Measurements from ENCODE around the gene PPP1R3G.
"Not testable (repeated sequence)": the region's sequence is repeated elsewhere in the genome, so short reads cannot be mapped to it uniquely, and the experiment has no call there.

PPP1R3G gene

GRCh38 chr6:5116243-5116991 lies 31.3 kb downstream of the PPP1R3G start:
- no peaks in the 10 kb centered on the region for H3K9me3 Mint-ChIP-seq
- no peak for TF ChIP-seq CTCF (IDR thresholded peaks at IDR 0.05)
- no peak overlapping the region for H3K4me3 Mint-ChIP-seq
- DNase-seq, result no peak
- H3K36me3 Mint-ChIP-seq (ENCODE audit: low read depth), result peaks cover 16% of the 10 kb centered on the region
- H3K4me1 Mint-ChIP-seq, result peaks cover 19% of the 10 kb centered on the region
- H3K27me3 Mint-ChIP-seq (ENCODE audit: low read depth, poor library complexity), result peaks cover 8% of the 10 kb centered on the region
- H3K27ac Mint-ChIP-seq, result peak overlapping the region; percentile 16

- no peak for TF ChIP-seq CTCF (IDR thresholded peaks at IDR 0.05)
- peaks cover 9% of the 10 kb centered on the region for H3K4me1 Mint-ChIP-seq
- no peak for DNase-seq
- no peak overlapping the region for H3K27ac Mint-ChIP-seq
- H3K4me3 Mint-ChIP-seq, result no peak overlapping the region
- peaks cover 8% of the 10 kb centered on the region for H3K27me3 Mint-ChIP-seq (ENCODE audit: low read depth, poor library complexity)
- H3K36me3 Mint-ChIP-seq (ENCODE audit: low read depth), result peaks cover 4% of the 10 kb centered on the region
- no peaks in the 10 kb centered on the region for H3K9me3 Mint-ChIP-seq
These were observed 34.2 kb downstream of the PPP1R3G start for GRCh38 chr6:5119090-5119951.

- H3K4me1 Mint-ChIP-seq, result peaks cover 9% of the 10 kb centered on the region
These were observed 34.9 kb downstream of the PPP1R3G start for GRCh38 chr6:5120011-5120410.

GRCh38 chr6:5120543-5120942 lies 35.4 kb downstream of the PPP1R3G start:
- H3K9me3 Mint-ChIP-seq; H3K4me1 Mint-ChIP-seq; H3K27me3 Mint-ChIP-seq (ENCODE audit: low read depth, poor library complexity); H3K4me3 Mint-ChIP-seq; H3K27ac Mint-ChIP-seq; DNase-seq; H3K36me3 Mint-ChIP-seq (ENCODE audit: low read depth): not testable (repeated sequence)

More at GRCh38 chr6:5120011-5120410, 34.9 kb downstream of the PPP1R3G start:
- Mint-ChIP-seq H3K4me3 (no peak overlapping the region), H3K27ac (no peak overlapping the region), H3K27me3 (ENCODE audit: low read depth, poor library complexity) (peaks cover 8% of the 10 kb centered on the region), H3K36me3 (ENCODE audit: low read depth) (peaks cover 4% of the 10 kb centered on the region), H3K9me3 (no peaks in the 10 kb centered on the region)
- TF ChIP-seq CTCF (IDR thresholded peaks at IDR 0.05), result no peak
- no peak for DNase-seq

- peaks cover 10% of the 10 kb centered on the region for H3K36me3 Mint-ChIP-seq (ENCODE audit: low read depth)
- H3K9me3 Mint-ChIP-seq, result no peaks in the 10 kb centered on the region
- H3K27ac Mint-ChIP-seq, result no peak overlapping the region
- peaks cover under 1% of the 10 kb centered on the region for H3K4me1 Mint-ChIP-seq
- no peaks in the 10 kb centered on the region for H3K27me3 Mint-ChIP-seq (ENCODE audit: low read depth, poor library complexity)
- TF ChIP-seq CTCF (IDR thresholded peaks at IDR 0.05), result no peak
- no peak overlapping the region for H3K4me3 Mint-ChIP-seq
- DNase-seq, result no peak
These were observed 36.3 kb downstream of the PPP1R3G start for GRCh38 chr6:5121479-5121878.

GRCh38 chr6:5121956-5122355 lies 36.8 kb downstream of the PPP1R3G start:
- Mint-ChIP-seq H3K36me3 (ENCODE audit: low read depth) (peaks cover 12% of the 10 kb centered on the region), H3K27ac (no peak overlapping the region), H3K9me3 (no peaks in the 10 kb centered on the region), H3K27me3 (ENCODE audit: low read depth, poor library complexity) (peaks cover under 1% of the 10 kb centered on the region), H3K4me1 (no peaks in the 10 kb centered on the region), H3K4me3 (no peak overlapping the region)
- no peak for TF ChIP-seq CTCF (IDR thresholded peaks at IDR 0.05)
- no peak for DNase-seq

All from nephron progenitor cell (in vitro differentiated cells).